H1 (cell line): ENCODE measurements around the gene SGMS1. TPM values are rescaled to one million over a fixed set of nuclear protein-coding genes. Genes with fewer than 3 reads are reported as not detected.

Experiments used
- CTCF ChIA-PET: fragments of 300-600 bp; sonication (Branson Sonifier 250); formaldehyde crosslinking; loops from one replicate; lab custom pipeline; 2021; ENCODE audit not compliant: partially characterized antibody; lab: Charles Lee
- POLR2A ChIA-PET: fragments of 300-600 bp; sonication (Branson Sonifier 250); formaldehyde crosslinking; loops from one replicate; lab custom pipeline; 2021; ENCODE audit warnings: inconsistent platforms; ENCODE audit not compliant: partially characterized antibody; lab: Charles Lee
- DNase-seq, 2 experiments: peaks; one replicate each; pipeline versions ENCODE4 v3.0.0 to v3.0.0-alpha.2; 2010 to 2022; ENCODE audit warnings: low spot score in 2 of 2, low read depth in 1 of 2, mixed read lengths in 1 of 2
- FAIRE-seq: peaks from 2 replicates; lab custom pipeline; 2011; peaks lifted over from hg19 to GRCh38; lab: Jason Lieb, UNC
- H2AFZ ChIP-seq: 2 replicates; pipeline ENCODE4 v1.8.1; 2012; ENCODE audit warnings: low read length, inconsistent platforms
- H2AK5ac ChIP-seq: 2 replicates; pipeline ENCODE4 v1.6.1; 2013; ENCODE audit warnings: low read depth, low read length
- H2BK120ac ChIP-seq: replicated peaks from 2 replicates; pipeline ENCODE3; 2013; ENCODE audit warnings: low read depth, low read length, inconsistent platforms
- H2BK12ac ChIP-seq: 2 replicates; pipeline ENCODE4 v1.6.1; 2013; ENCODE audit warnings: low read depth, low read length
- H2BK15ac ChIP-seq: 2 replicates; pipeline ENCODE4 v1.6.1; 2013; ENCODE audit warnings: low read length
- H2BK20ac ChIP-seq: 2 replicates; pipeline ENCODE4 v1.6.1; 2013; ENCODE audit warnings: low read length
- H2BK5ac ChIP-seq: 2 replicates; pipeline ENCODE4 v1.6.1; 2013; ENCODE audit warnings: low read depth, low read length
- H3K14ac ChIP-seq: 2 replicates; pipeline ENCODE4 v1.6.1; 2013; ENCODE audit warnings: inconsistent platforms; ENCODE audit not compliant: insufficient read length
- H3K18ac ChIP-seq: 2 replicates; pipeline ENCODE4 v1.6.1; 2013; ENCODE audit warnings: low read length; ENCODE audit errors: extremely low read depth
- H3K23ac ChIP-seq: 2 replicates; pipeline ENCODE4 v1.6.1; 2013; ENCODE audit warnings: inconsistent platforms; ENCODE audit not compliant: insufficient read length
- H3K23me2 ChIP-seq: 2 replicates; pipeline ENCODE4 v1.6.1; 2013; ENCODE audit warnings: low read depth, low read length
- H3K27ac ChIP-seq: 2 replicates; pipeline ENCODE4 v1.6.1; 2011; ENCODE audit warnings: low read depth, low read length, inconsistent platforms
- H3K27me3 ChIP-seq, 4 experiments: replicated peaks in 1 of 4; 1 replicate in 1 of 4; 2 replicates in 3 of 4; pipeline versions ENCODE4 v1.6.1 to v1.8.1; 2011 to 2013; ENCODE audit warnings: low read length in 3 of 4, mild to moderate bottlenecking in 3 of 4, inconsistent platforms in 2 of 4, mixed read lengths in 2 of 4, moderate library complexity in 1 of 4; ENCODE audit not compliant: control insufficient read depth in 3 of 4, insufficient read depth in 3 of 4; ENCODE audit errors: extremely low read depth in 1 of 4
- H3K36me3 ChIP-seq, 4 experiments: 2 replicates each; pipeline versions ENCODE4 v1.6.1 to v1.8.1; 2011 to 2013; ENCODE audit warnings: mild to moderate bottlenecking in 4 of 4, low read length in 3 of 4, moderate library complexity in 2 of 4, control low read depth in 1 of 4, inconsistent platforms in 1 of 4; ENCODE audit not compliant: insufficient read depth in 4 of 4, control insufficient read depth in 2 of 4
- H3K4ac ChIP-seq: replicated peaks from 2 replicates; pipeline ENCODE3; 2013; ENCODE audit warnings: low read length, low read depth, mixed read lengths, inconsistent platforms; ENCODE audit not compliant: insufficient read length
- H3K4me1 ChIP-seq, 4 experiments: replicated peaks in 1 of 4; 1 replicate in 1 of 4; 2 replicates in 3 of 4; pipeline versions ENCODE4 v1.6.1 to v1.8.1; 2011 to 2013; ENCODE audit warnings: low read length in 3 of 4, inconsistent platforms in 2 of 4, mixed read lengths in 1 of 4; ENCODE audit not compliant: insufficient read depth in 4 of 4, control insufficient read depth in 3 of 4
- H3K4me2 ChIP-seq, 2 experiments: 2 replicates each; pipeline versions ENCODE4 v1.6.1 to v1.8.1; 2011 to 2013; ENCODE audit warnings: low read depth in 2 of 2, low read length in 2 of 2, control low read depth in 1 of 2, inconsistent platforms in 1 of 2, mild to moderate bottlenecking in 1 of 2; ENCODE audit not compliant: insufficient read depth in 1 of 2
- H3K4me3 ChIP-seq, 4 experiments: fragments of 200-600, 300-600 bp in 1 of 4; sonication (generic), shearing (Covaris generic), sonication (Bioruptor Twin) in 1 of 4; 2 replicates each; pipeline versions ENCODE4 v1.5.1 to v1.8.1; 2011 to 2016; ENCODE audit warnings: low read length in 4 of 4, low read depth in 3 of 4, control low read depth in 2 of 4, inconsistent platforms in 2 of 4, mild to moderate bottlenecking in 2 of 4, mixed read lengths in 1 of 4, moderate library complexity in 1 of 4; ENCODE audit not compliant: insufficient read depth in 2 of 4; ENCODE audit errors: extremely low read depth in 1 of 4
- H3K56ac ChIP-seq: replicated peaks from 2 replicates; pipeline ENCODE3; 2013; ENCODE audit warnings: low read depth, mild to moderate bottlenecking, mixed read lengths, low read length, inconsistent platforms; ENCODE audit not compliant: insufficient read length
- H3K79me1 ChIP-seq: 2 replicates; pipeline ENCODE4 v1.6.1; 2013; ENCODE audit warnings: low read depth, low read length, control low read depth
- H3K79me2 ChIP-seq, 2 experiments: 2 replicates each; pipeline versions ENCODE4 v1.6.1 to v1.8.1; 2012 to 2013; ENCODE audit warnings: low read length in 2 of 2, mild to moderate bottlenecking in 2 of 2, inconsistent platforms in 1 of 2; ENCODE audit not compliant: insufficient read depth in 2 of 2, control insufficient read depth in 1 of 2
- H3K9ac ChIP-seq, 4 experiments: replicated peaks in 1 of 4; 1 replicate in 1 of 4; 2 replicates in 3 of 4; pipeline versions ENCODE4 v1.6.1 to v1.8.1; 2011 to 2013; ENCODE audit warnings: low read depth in 3 of 4, low read length in 3 of 4, control low read depth in 2 of 4, mild to moderate bottlenecking in 2 of 4, moderate library complexity in 2 of 4, inconsistent platforms in 1 of 4; ENCODE audit errors: extremely low read depth in 1 of 4
- H3K9me3 ChIP-seq, 2 experiments: 2 replicates each; pipeline versions ENCODE4 v1.6.1 to v1.8.1; 2012 to 2013; ENCODE audit warnings: mild to moderate bottlenecking in 2 of 2, moderate library complexity in 2 of 2, control low read depth in 1 of 2, inconsistent platforms in 1 of 2, low read depth in 1 of 2, low read length in 1 of 2, mixed read lengths in 1 of 2; ENCODE audit not compliant: insufficient read depth in 2 of 2
- H4K20me1 ChIP-seq, 2 experiments: replicated peaks in 1 of 2; 2 replicates each; pipeline versions ENCODE3 to v1.8.1; 2011 to 2013; ENCODE audit warnings: inconsistent platforms in 2 of 2, low read length in 2 of 2, mild to moderate bottlenecking in 1 of 2; ENCODE audit not compliant: insufficient read depth in 2 of 2, control insufficient read depth in 1 of 2
- H4K5ac ChIP-seq: 2 replicates; pipeline ENCODE4 v1.6.1; 2013; ENCODE audit warnings: low read length, low read depth, mixed read lengths, inconsistent platforms; ENCODE audit not compliant: insufficient read length
- H4K8ac ChIP-seq: 2 replicates; pipeline ENCODE4 v1.8.0; 2013; ENCODE audit warnings: mild to moderate bottlenecking, moderate library complexity, low read length, inconsistent platforms; ENCODE audit not compliant: insufficient read depth; ENCODE audit errors: extremely low read depth
- H4K91ac ChIP-seq: replicated peaks from 2 replicates; pipeline ENCODE3; 2013; ENCODE audit warnings: low read length, mixed read lengths, inconsistent platforms; ENCODE audit not compliant: insufficient read length
- CBX5 ChIP-seq: fragments of 300-800, 300-1000 bp; sonication (generic); IDR thresholded peaks from 2 replicates; pipeline ENCODE4 v1.7.1; 2016; ENCODE audit warnings: antibody characterized with exemption, low read length, low read depth
- EP300 ChIP-seq, 2 experiments: IDR thresholded peaks; 1 replicate in 1 of 2; 2 replicates in 1 of 2; pipeline ENCODE4 v1.6.1; 2011 to 2012; ENCODE audit warnings: low read depth in 2 of 2, low read length in 2 of 2, mild to moderate bottlenecking in 2 of 2, borderline replicate concordance in 1 of 2, inconsistent platforms in 1 of 2, moderate library complexity in 1 of 2
- JUN ChIP-seq: IDR thresholded peaks from 2 replicates; pipeline ENCODE4 v1.6.1; 2011; ENCODE audit warnings: low read depth, mild to moderate bottlenecking, improper control_type of control experiment, low read length
- KDM1A ChIP-seq: fragments of 200-600, 300-600 bp; sonication (generic); IDR thresholded peaks from 2 replicates; pipeline ENCODE4 v1.7.1; 2016; ENCODE audit warnings: mild to moderate bottlenecking, low read length, borderline replicate concordance
- MAFK ChIP-seq: IDR thresholded peaks from 2 replicates; pipeline ENCODE4 v1.6.1; 2012; ENCODE audit warnings: low read depth, mild to moderate bottlenecking, improper control_type of control experiment, low read length
- SIN3A ChIP-seq, 2 experiments: IDR thresholded peaks in 1 of 2; conservative IDR thresholded peaks in 1 of 2; 2 replicates each; pipeline ENCODE4 v1.6.1; 2011 to 2012; ENCODE audit warnings: low read length in 2 of 2, improper control_type of control experiment in 1 of 2, low read depth in 1 of 2, mild to moderate bottlenecking in 1 of 2
- SRF ChIP-seq: IDR thresholded peaks from 2 replicates; pipeline ENCODE4 v1.6.1; 2011; ENCODE audit warnings: mild to moderate bottlenecking, low read depth, low read length, moderate library complexity
- TAF7 ChIP-seq: optimal IDR thresholded peaks from 2 replicates; pipeline ENCODE3; 2011; ENCODE audit warnings: low read depth, mild to moderate bottlenecking, inconsistent platforms, low read length, moderate library complexity, borderline replicate concordance
- YY1 ChIP-seq: IDR thresholded peaks from 2 replicates; pipeline ENCODE4 v1.6.1; 2011; ENCODE audit warnings: low read depth, mild to moderate bottlenecking, low read length
- WGBS, 2 experiments: shearing (Covaris generic) in 1 of 2; methylation state at CpG; one replicate each; pipeline versions ENCODE4 v1.1.6 to v1.1.7; 2013 to 2015; ENCODE audit warnings: low lambda C conversion rate in 2 of 2, mixed read lengths in 2 of 2, inconsistent platforms in 1 of 2, low coverage in 1 of 2, missing lambda C conversion rate in 1 of 2; ENCODE audit not compliant: insufficient replicate concordance in 2 of 2, insufficient coverage in 1 of 2, insufficient read length in 1 of 2; ENCODE audit errors: extremely low coverage in 1 of 2, missing lambda C conversion rate in 1 of 2; 5-methylcytosine and 5-hydroxymethylcytosine counted together
- polyA plus RNA-seq, 7 experiments: library from polyadenylated mRNA; depleted of rRNA in 3 of 7; stranded (reverse) in 5 of 7; unstranded in 2 of 7; fragments of >200 nt in 5 of 7; fragments of 200-250 nt in 2 of 7; gene quantifications; 1 replicate in 5 of 7; 2 replicates in 1 of 7; 4 replicates in 1 of 7; pipeline versions ENCODE4 v1.2.1 to v1.2.3, GENCODE V29; 2011 to 2013; ENCODE audit warnings: missing spikeins in 2 of 7, mixed read lengths in 2 of 7
- total RNA-seq: library from RNA; stranded (reverse); fragmentation: NEBNext Ultra II Directional; extraction: Animal tissue kit (Norgen Biotek cat#: 25700); gene quantifications from 2 replicates; pipeline ENCODE4 v1.2.1, GENCODE V29; 2021
- TF ChIP-seq, protein P1 (sequence below), 3 experiments: IDR thresholded peaks; 1 replicate in 2 of 3; 2 replicates in 1 of 3; pipeline versions ENCODE4 v1.5.1 to v1.6.1; 2011; ENCODE audit warnings: low read length in 3 of 3, mild to moderate bottlenecking in 3 of 3, inconsistent platforms in 2 of 3, low read depth in 1 of 3, moderate library complexity in 1 of 3; ENCODE audit not compliant: insufficient read depth in 1 of 3; ENCODE audit errors: control extremely low read depth in 1 of 3

Gene SGMS1
- total and polyA plus RNA-seq, 2 of the 8 experiments (the other 6 are each of a cell fraction or from before 2014, with no cell fraction given), result 6.0 to 15.6 TPM

DNA sequence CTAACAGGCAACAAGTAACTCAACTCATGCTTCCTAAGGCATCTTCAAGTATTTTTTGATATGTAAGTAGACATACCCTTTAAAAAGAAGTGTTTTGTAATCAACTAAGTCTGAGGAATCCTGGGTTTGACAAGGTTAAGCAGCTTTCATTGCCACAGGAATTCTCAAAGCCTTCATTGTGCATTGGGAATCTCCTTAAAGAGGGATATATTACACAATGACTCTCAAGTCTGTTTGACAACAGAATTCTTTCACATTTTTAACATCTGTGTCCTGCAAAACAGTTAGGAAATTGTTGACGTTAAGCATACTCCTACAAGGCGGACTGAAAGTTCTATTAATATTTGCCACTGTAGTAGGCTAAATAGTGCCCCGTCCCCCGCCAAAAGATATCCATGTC lies 71.4 kb downstream of the SGMS1 start:
- no peak overlapping the region for H4K8ac ChIP-seq
- H3K4me1 ChIP-seq, result peaks cover 4 to 10% (median 5%) of the 10 kb centered on the region in 4 experiments; a peak in 5 of 7 replicates
- no peak overlapping the region for H2BK120ac ChIP-seq
- peaks cover 0 to 2% of the 10 kb centered on the region in 2 experiments for H4K20me1 ChIP-seq
- no peak overlapping the region for H4K91ac ChIP-seq
- no peak overlapping the region for H3K4ac ChIP-seq
- no peak overlapping the region for H3K14ac ChIP-seq
- no peak overlapping the region for H2BK5ac ChIP-seq
- no peak overlapping the region for H2BK15ac ChIP-seq
- H3K27me3 ChIP-seq, result no peaks in the 10 kb centered on the region
- H3K79me2 ChIP-seq, result peaks cover 0 to 72% of the 10 kb centered on the region in 2 experiments; a peak in 3 of 4 replicates
- POLR2A ChIA-PET, result interaction anchor here (1.8 kb wide), 1 partner anchor 73 kb away, joined by 5 read pairs; no protein-coding TSS in a partner anchor
- H2AFZ ChIP-seq, result no peak overlapping the region
- WGBS, 2 experiments, result 91% methylated on average over 4 of the region's 4 CpGs; no CpG with 5 or more reads in 1 of the 2 experiments
- DNase-seq, result no peak
- H2BK12ac ChIP-seq, result no peak overlapping the region
- no peak overlapping the region for H3K18ac ChIP-seq
- H2BK20ac ChIP-seq, result no peak overlapping the region
- no peak overlapping the region for H3K56ac ChIP-seq
- H4K5ac ChIP-seq, result no peak overlapping the region
- CTCF ChIA-PET, result interaction anchor here (0.7 to 3.5 kb wide), 10 partner anchors 9 to 101 kb away, joined by 3 to 17 read pairs (median 6); no protein-coding TSS in a partner anchor
- H2AK5ac ChIP-seq, result no peak overlapping the region
- no peak overlapping the region for H3K27ac ChIP-seq
- no peaks in the 10 kb centered on the region for H3K23me2 ChIP-seq
- FAIRE-seq, result no peak
- H3K9me3 ChIP-seq, result no peaks in the 10 kb centered on the region
- H3K4me2 ChIP-seq, result no peak overlapping the region
- H3K9ac ChIP-seq, result no peak overlapping the region
- H3K23ac ChIP-seq, result no peak overlapping the region
- TF ChIP-seq CBX5 (no peak), KDM1A (no peak), SRF (no peak), SIN3A (conservative IDR thresholded peaks at IDR 0.05 in 1 of 2, IDR thresholded peaks at IDR 0.05 in 1 of 2; ENCODE audit: low read depth in 1 of 2, low read length in 2 of 2) (no peak), TAF7 (no peak), YY1 (no peak), JUN (no peak), MAFK (no peak), EP300 (IDR thresholded peaks at IDR 0.05; ENCODE audit: borderline replicate concordance in 1 of 2, low read depth in 2 of 2, low read length in 2 of 2) (no peak)
- TF ChIP-seq, protein P1, sequence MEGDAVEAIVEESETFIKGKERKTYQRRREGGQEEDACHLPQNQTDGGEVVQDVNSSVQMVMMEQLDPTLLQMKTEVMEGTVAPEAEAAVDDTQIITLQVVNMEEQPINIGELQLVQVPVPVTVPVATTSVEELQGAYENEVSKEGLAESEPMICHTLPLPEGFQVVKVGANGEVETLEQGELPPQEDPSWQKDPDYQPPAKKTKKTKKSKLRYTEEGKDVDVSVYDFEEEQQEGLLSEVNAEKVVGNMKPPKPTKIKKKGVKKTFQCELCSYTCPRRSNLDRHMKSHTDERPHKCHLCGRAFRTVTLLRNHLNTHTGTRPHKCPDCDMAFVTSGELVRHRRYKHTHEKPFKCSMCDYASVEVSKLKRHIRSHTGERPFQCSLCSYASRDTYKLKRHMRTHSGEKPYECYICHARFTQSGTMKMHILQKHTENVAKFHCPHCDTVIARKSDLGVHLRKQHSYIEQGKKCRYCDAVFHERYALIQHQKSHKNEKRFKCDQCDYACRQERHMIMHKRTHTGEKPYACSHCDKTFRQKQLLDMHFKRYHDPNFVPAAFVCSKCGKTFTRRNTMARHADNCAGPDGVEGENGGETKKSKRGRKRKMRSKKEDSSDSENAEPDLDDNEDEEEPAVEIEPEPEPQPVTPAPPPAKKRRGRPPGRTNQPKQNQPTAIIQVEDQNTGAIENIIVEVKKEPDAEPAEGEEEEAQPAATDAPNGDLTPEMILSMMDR (IDR thresholded peaks at IDR 0.05; ENCODE audit: control extremely low read depth in 1 of 3, insufficient read depth in 1 of 3, low read depth in 1 of 3, low read length in 3 of 3), result no peak
- H3K79me1 ChIP-seq, result no peaks in the 10 kb centered on the region; the same call in 1 of the 2 replicates
- no peak overlapping the region for H3K4me3 ChIP-seq
- no peaks in the 10 kb centered on the region for H3K36me3 ChIP-seq
